ENCODE results near the gene FREM3. TPM values are rescaled to one million over a fixed set of nuclear protein-coding genes. Genes with fewer than 3 reads are reported as not detected.
"Not testable (repeated sequence)": the region's sequence is repeated elsewhere in the genome, so short reads cannot be mapped to it uniquely, and the experiment has no call there.

FREM3 gene
- not detected for polyA plus RNA-seq (2012; ENCODE audit: insufficient read depth, insufficient read length)

- peak within 1 kb of the TSS; percentile 8 for H3K4me3 ChIP-seq (ENCODE audit: low read length)
- DNase-seq (ENCODE audit: low read depth, low spot score): peak; percentile 12
Observed at GRCh38 chr4:143700416-143701352, at the start of gene FREM3. Gene FREM3, minus strand, starts transcription at chr4:143700675. Its CDS starts 0 bp downstream, at chr4:143700675.

GRCh38 chr4:143745874-143746273 lies 45.4 kb upstream of the FREM3 start:
- DNase-seq (ENCODE audit: low read depth, low spot score): no peak
- no peak overlapping the region for H3K4me3 ChIP-seq (ENCODE audit: low read length)

GRCh38 chr4:143743591-143743990 lies 43.1 kb upstream of the FREM3 start:
- DNase-seq (ENCODE audit: low read depth, low spot score): no peak
- no peak overlapping the region for H3K4me3 ChIP-seq (ENCODE audit: low read length)

- DNase-seq (ENCODE audit: low read depth, low spot score): no peak
- H3K4me3 ChIP-seq (ENCODE audit: low read length): no peak overlapping the region
Observed at GRCh38 chr4:143742834-143743233, 42.4 kb upstream of the FREM3 start.

GRCh38 chr4:143736861-143737260 lies 36.4 kb upstream of the FREM3 start:
- no peak overlapping the region for H3K4me3 ChIP-seq (ENCODE audit: low read length)
- DNase-seq (ENCODE audit: low read depth, low spot score): no peak

- not testable (repeated sequence) for DNase-seq (ENCODE audit: low read depth, low spot score); H3K4me3 ChIP-seq (ENCODE audit: low read length)
Observed at GRCh38 chr4:143736061-143736460, 35.6 kb upstream of the FREM3 start.

- no peak overlapping the region for H3K4me3 ChIP-seq (ENCODE audit: low read length)
- DNase-seq (ENCODE audit: low read depth, low spot score): no peak
Observed at GRCh38 chr4:143728166-143728565, 27.7 kb upstream of the FREM3 start.

GRCh38 chr4:143726714-143727113 lies 26.2 kb upstream of the FREM3 start:
- H3K4me3 ChIP-seq (ENCODE audit: low read length): no peak overlapping the region
- no peak for DNase-seq (ENCODE audit: low read depth, low spot score)

- no peak for DNase-seq (ENCODE audit: low read depth, low spot score)
- H3K4me3 ChIP-seq (ENCODE audit: low read length): no peak overlapping the region
Observed at GRCh38 chr4:143721317-143721716, 20.8 kb upstream of the FREM3 start.

GRCh38 chr4:143718748-143719147 lies 18.3 kb upstream of the FREM3 start:
- DNase-seq (ENCODE audit: low read depth, low spot score); H3K4me3 ChIP-seq (ENCODE audit: low read length): not testable (repeated sequence)

- DNase-seq (ENCODE audit: low read depth, low spot score): no peak
- no peak overlapping the region for H3K4me3 ChIP-seq (ENCODE audit: low read length)
Observed at GRCh38 chr4:143713955-143714625, 13.6 kb upstream of the FREM3 start.

- H3K4me3 ChIP-seq (ENCODE audit: low read length): no peak overlapping the region
- no peak for DNase-seq (ENCODE audit: low read depth, low spot score)
Observed at GRCh38 chr4:143713553-143713952, 13.1 kb upstream of the FREM3 start.

GRCh38 chr4:143712155-143712550 lies 11.7 kb upstream of the FREM3 start:
- no peak for DNase-seq (ENCODE audit: low read depth, low spot score)

GRCh38 chr4:143711543-143712154 lies 11.2 kb upstream of the FREM3 start:
- H3K4me3 ChIP-seq (ENCODE audit: low read length): no peak overlapping the region
- DNase-seq (ENCODE audit: low read depth, low spot score): no peak

More at GRCh38 chr4:143712155-143712550, 11.7 kb upstream of the FREM3 start:
- H3K4me3 ChIP-seq (ENCODE audit: low read length): no peak overlapping the region

- H3K4me3 ChIP-seq (ENCODE audit: low read length): no peak overlapping the region
- peak; percentile 42 for DNase-seq (ENCODE audit: low read depth, low spot score)
Observed at GRCh38 chr4:143701365-143701764, 890 bp upstream of the FREM3 start.

GRCh38 chr4:143700046-143700415 lies 444 bp downstream of the FREM3 start:
- no peak overlapping the region for H3K4me3 ChIP-seq (ENCODE audit: low read length)

GRCh38 chr4:143699331-143700045 lies 987 bp downstream of the FREM3 start:
- no peak for DNase-seq (ENCODE audit: low read depth, low spot score)
- H3K4me3 ChIP-seq (ENCODE audit: low read length): no peak overlapping the region

More at GRCh38 chr4:143700046-143700415, 444 bp downstream of the FREM3 start:
- DNase-seq (ENCODE audit: low read depth, low spot score): no peak

- no peak overlapping the region for H3K4me3 ChIP-seq (ENCODE audit: low read length)
- no peak for DNase-seq (ENCODE audit: low read depth, low spot score)
Observed at GRCh38 chr4:143693856-143694255, 6.6 kb downstream of the FREM3 start.

GRCh38 chr4:143692241-143692640 lies 8.2 kb downstream of the FREM3 start:
- DNase-seq (ENCODE audit: low read depth, low spot score): no peak
- H3K4me3 ChIP-seq (ENCODE audit: low read length): no peak overlapping the region

All from Jurkat, Clone E6-1 (cell line).